Smooth muscle cell (in vitro differentiated cells): ENCODE results near the gene MCRIP2. TPM values are rescaled to one million over a fixed set of nuclear protein-coding genes. Genes with fewer than 3 reads are reported as not detected.

Experiments
- DNase-seq: peaks from one replicate; lab custom pipeline; 2025; ENCODE audit not compliant: unreplicated experiment; lab: John Stamatoyannopoulos, UW
- H2AFZ ChIP-seq: fragments of 200-600 bp; sonication (generic); 2 replicates; pipeline ENCODE4 v1.6.0; 2016; ENCODE audit warnings: antibody characterized with exemption, low read depth, mild to moderate bottlenecking
- H3F3A ChIP-seq: fragments of 200-600 bp; sonication (generic); 2 replicates; pipeline ENCODE4 v1.6.0; 2017; ENCODE audit warnings: antibody characterized with exemption, low read depth
- H3K27ac ChIP-seq: fragments of 200-600 bp; sonication (generic); 2 replicates; pipeline ENCODE4 v1.5.1; 2016; ENCODE audit warnings: low read depth, mild to moderate bottlenecking
- H3K27me3 ChIP-seq: fragments of 200-600 bp; sonication (generic); 2 replicates; pipeline ENCODE4 v1.6.1; 2016; ENCODE audit warnings: low read depth, mild to moderate bottlenecking
- H3K36me3 ChIP-seq: fragments of 200-600 bp; sonication (generic); 2 replicates; pipeline ENCODE4 v1.5.1; 2016; ENCODE audit warnings: low read depth
- H3K4me1 ChIP-seq: fragments of 200-600 bp; sonication (generic); 2 replicates; pipeline ENCODE4 v1.5.1; 2016; ENCODE audit warnings: low read depth
- H3K4me2 ChIP-seq: fragments of 200-600 bp; sonication (generic); 2 replicates; pipeline ENCODE4 v1.6.0; 2016; ENCODE audit warnings: mild to moderate bottlenecking
- H3K4me3 ChIP-seq: fragments of 200-600 bp; sonication (generic); 2 replicates; pipeline ENCODE4 v1.5.1; 2016; ENCODE audit warnings: mild to moderate bottlenecking
- H3K79me2 ChIP-seq: fragments of 200-600 bp; sonication (generic); 2 replicates; pipeline ENCODE4 v1.6.0; 2016; ENCODE audit warnings: low read depth, mild to moderate bottlenecking
- H3K9ac ChIP-seq: fragments of 200-600 bp; sonication (generic); 2 replicates; pipeline ENCODE4 v1.6.0; 2016; ENCODE audit warnings: low read depth
- H3K9me3 ChIP-seq: fragments of 200-600 bp; sonication (generic); replicated peaks from 2 replicates; pipeline ENCODE4 v1.5.1; 2016; ENCODE audit warnings: low read depth
- H4K20me1 ChIP-seq: fragments of 200-600 bp; sonication (generic); 2 replicates; pipeline ENCODE4 v1.6.0; 2016; ENCODE audit warnings: low read depth
- CTCF ChIP-seq: fragments of 200-600 bp; sonication (generic); IDR thresholded peaks from 2 replicates; pipeline ENCODE4 v1.5.1; 2017; ENCODE audit warnings: borderline replicate concordance, mild to moderate bottlenecking, antibody characterized with exemption; ENCODE audit not compliant: insufficient read depth, poor library complexity, severe bottlenecking
- WGBS: methylation state at CpG from one replicate; pipeline ENCODE4 v1.1.7; 2016; ENCODE audit warnings: low lambda C conversion rate; 5-methylcytosine and 5-hydroxymethylcytosine counted together
- polyA plus RNA-seq: library from polyadenylated mRNA; unstranded; fragments of >200 nt; fragmentation: Nextera tagmentation; extraction: Ambion mirVana; gene quantifications from 2 replicates; pipeline ENCODE4 v1.2.1, GENCODE V29; 2016
- total RNA-seq: library from RNA; depleted of rRNA; stranded (reverse); fragments of >200 nt; gene quantifications from 2 replicates; pipeline ENCODE4 v1.2.3, GENCODE V29; 2014

Gene MCRIP2
- total and polyA plus RNA-seq, 2 experiments from 2014 or later: 11.9 to 34.7 TPM

DNA sequence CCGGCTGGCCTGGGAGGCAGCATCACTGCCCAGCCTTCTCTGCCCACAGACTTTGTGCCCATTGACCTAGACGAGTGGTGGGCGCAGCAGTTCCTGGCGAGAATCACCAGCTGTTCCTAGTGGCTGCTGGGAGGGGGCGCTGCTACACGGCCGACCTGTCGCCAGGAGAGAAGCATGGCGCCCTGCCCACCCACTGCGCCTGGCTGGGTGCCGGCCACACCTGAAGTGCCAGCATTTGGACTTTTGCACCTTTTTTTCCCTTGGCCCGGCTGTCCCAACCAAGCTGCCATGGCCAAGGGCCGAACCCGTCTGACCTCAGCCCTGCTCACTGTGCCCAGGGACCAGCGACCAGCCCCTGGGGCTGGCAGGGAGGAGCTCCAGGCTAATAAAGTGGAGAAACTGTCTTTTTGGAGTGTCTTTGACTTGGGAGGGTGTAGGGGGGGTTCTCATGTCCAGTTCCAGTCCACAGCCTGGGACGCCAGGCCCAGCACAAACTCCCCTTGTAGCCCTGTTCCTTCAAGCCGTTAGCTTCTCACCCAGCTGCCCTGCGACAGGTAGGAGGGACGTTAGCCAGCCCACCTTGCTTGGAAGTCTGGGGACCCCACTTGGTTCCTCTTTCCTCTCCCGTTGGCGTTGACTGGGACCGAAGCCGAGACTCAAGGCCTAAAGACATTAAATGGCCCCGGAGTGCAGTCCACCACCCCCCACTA lies 6.6 kb downstream of the MCRIP2 start:
- Histone ChIP-seq H3K27me3 (no peaks in the 10 kb centered on the region), H3K36me3 (no peaks in the 10 kb centered on the region), H3F3A (peaks cover 6% of the 10 kb centered on the region), H2AFZ (peak overlapping the region; percentile 59), H3K4me3 (peak overlapping the region; percentile 88), H3K27ac (peak overlapping the region; percentile 82), H3K9ac (peak overlapping the region; percentile 87), H3K9me3 (no peaks in the 10 kb centered on the region), H3K79me2 (peaks cover 5% of the 10 kb centered on the region), H3K4me2 (peak overlapping the region; percentile 100), H3K4me1 (peaks cover 14% of the 10 kb centered on the region), H4K20me1 (no peaks in the 10 kb centered on the region)
- DNase-seq: no peak
- TF ChIP-seq CTCF: peak; percentile 40
- 46% methylated on average over 24 of the region's 24 CpGs for WGBS

DNA sequence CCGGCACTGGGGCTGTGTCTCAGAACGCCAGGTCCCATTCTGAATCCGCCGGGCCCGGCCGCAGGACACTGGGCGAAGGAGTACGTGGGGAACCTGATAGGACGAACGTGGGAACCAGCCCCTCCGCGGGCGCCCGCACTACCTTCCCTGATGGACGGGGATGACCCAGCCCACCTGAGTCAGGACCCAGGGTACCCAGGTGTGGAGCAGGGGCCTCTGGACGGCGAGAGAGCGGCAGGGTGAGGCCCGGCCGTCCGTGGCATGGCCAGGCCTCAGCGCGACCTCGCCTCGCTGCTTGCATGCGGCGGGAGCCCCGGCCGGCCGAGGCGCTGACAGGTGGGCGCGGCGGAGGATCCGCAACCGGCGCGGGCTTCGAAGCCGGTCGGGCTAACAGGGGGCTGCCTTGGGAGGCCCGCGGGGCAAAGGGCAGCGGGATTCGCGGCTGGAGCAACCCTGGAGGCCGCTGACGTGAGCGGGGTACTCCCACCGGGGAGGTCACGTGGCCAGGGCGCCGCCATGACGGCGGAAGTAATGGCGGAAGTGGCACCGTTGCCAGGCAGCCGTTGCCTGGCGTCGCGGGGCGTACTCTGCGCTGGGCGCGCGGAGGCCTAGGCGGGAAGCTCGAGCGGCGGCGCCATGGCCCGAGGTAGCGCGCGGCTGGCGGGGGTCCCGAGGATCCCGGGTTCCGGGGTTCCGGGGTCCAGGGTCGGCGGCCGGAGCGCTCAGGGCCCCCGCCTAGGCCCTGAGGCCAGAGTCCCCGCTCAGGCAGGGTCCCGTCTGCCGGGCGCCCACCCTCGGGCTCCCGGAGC lies 7.4 kb downstream of the MCRIP2 start, which contains the start of gene WDR90:
Gene WDR90 (plus strand): TSS at position 585 of the 809 bp plus-strand sequence. CDS start 52 bp downstream, at position 637.
- peaks cover 4% of the 10 kb centered on the region for H3K79me2 ChIP-seq
- H4K20me1 ChIP-seq: no peaks in the 10 kb centered on the region
- peak within 1 kb of the TSS; percentile 87 for H3K9ac ChIP-seq
- peak within 1 kb of the TSS; percentile 88 for H3K4me3 ChIP-seq
- peaks cover 6% of the 10 kb centered on the region for H3F3A ChIP-seq
- no peaks in the 10 kb centered on the region for H3K36me3 ChIP-seq
- peaks cover 14% of the 10 kb centered on the region for H3K4me1 ChIP-seq
- no peaks in the 10 kb centered on the region for H3K9me3 ChIP-seq
- DNase-seq: peak; percentile 64
- no peaks in the 10 kb centered on the region for H3K27me3 ChIP-seq
- TF ChIP-seq CTCF: no peak
- peak within 1 kb of the TSS; percentile 82 for H3K27ac ChIP-seq
- WGBS: 4% methylated on average over 67 of the region's 91 CpGs
- H3K4me2 ChIP-seq: peak within 1 kb of the TSS; percentile 100
- H2AFZ ChIP-seq: peak within 1 kb of the TSS; percentile 59

- Histone ChIP-seq H3K79me2 (peaks cover 4% of the 10 kb centered on the region), H3K9ac (peak overlapping the region; percentile 87), H4K20me1 (no peaks in the 10 kb centered on the region), H3K9me3 (no peaks in the 10 kb centered on the region), H3K27me3 (no peaks in the 10 kb centered on the region), H3K4me1 (peaks cover 14% of the 10 kb centered on the region), H2AFZ (peak overlapping the region; percentile 59), H3K4me2 (peak overlapping the region; percentile 100), H3F3A (peaks cover 6% of the 10 kb centered on the region), H3K36me3 (no peaks in the 10 kb centered on the region), H3K27ac (peak overlapping the region; percentile 82), H3K4me3 (peak overlapping the region; percentile 88)
- DNase-seq: no peak
- no peak for TF ChIP-seq CTCF
- 12% methylated on average over 16 of the region's 44 CpGs for WGBS
These were observed 8.0 kb downstream of the MCRIP2 start for GRCh38 chr16:649631-650030.
